NOMO-1 treated with DMSO at 0.1 percent for 48 hours (cell line): ENCODE data around the gene AGBL1.
"Not testable (repeated sequence)": the region's sequence is repeated elsewhere in the genome, so short reads cannot be mapped to it uniquely, and the experiment has no call there.

Experiments used
- DNase-seq: peaks from one replicate; lab custom pipeline; 2025; ENCODE audit not compliant: unreplicated experiment; lab: John Stamatoyannopoulos, UW

AGBL1 gene

GRCh38 chr15:86493884-86494283 lies 414.2 kb downstream of the AGBL1 start:
- DNase-seq: no peak

- DNase-seq: no peak
Measured at GRCh38 chr15:86494475-86494874, 414.8 kb downstream of the AGBL1 start.

- no peak for DNase-seq
Measured at GRCh38 chr15:86502301-86502700, 422.6 kb downstream of the AGBL1 start.

GRCh38 chr15:86505951-86506350 lies 426.3 kb downstream of the AGBL1 start:
- no peak for DNase-seq

GRCh38 chr15:86506401-86506800 lies 426.7 kb downstream of the AGBL1 start:
- no peak for DNase-seq

- DNase-seq: no peak
Measured at GRCh38 chr15:86515625-86516024, 436.0 kb downstream of the AGBL1 start.

GRCh38 chr15:86522721-86523120 lies 443.1 kb downstream of the AGBL1 start:
- DNase-seq: no peak

GRCh38 chr15:86526938-86527690 lies 447.4 kb downstream of the AGBL1 start:
- DNase-seq: no peak

GRCh38 chr15:86528094-86528493 lies 448.4 kb downstream of the AGBL1 start:
- not testable (repeated sequence) for DNase-seq

- no peak for DNase-seq
Measured at GRCh38 chr15:86538141-86538540, 458.5 kb downstream of the AGBL1 start.

- DNase-seq: no peak
Measured at GRCh38 chr15:86540840-86541467, 461.3 kb downstream of the AGBL1 start.

- no peak for DNase-seq
Measured at GRCh38 chr15:86541540-86541939, 461.9 kb downstream of the AGBL1 start.

GRCh38 chr15:86550075-86550474 lies 470.4 kb downstream of the AGBL1 start:
- DNase-seq: no peak

GRCh38 chr15:86553108-86553507 lies 473.4 kb downstream of the AGBL1 start:
- no peak for DNase-seq

- no peak for DNase-seq
Measured at GRCh38 chr15:86555098-86555497, 475.4 kb downstream of the AGBL1 start.

- no peak for DNase-seq
Measured at GRCh38 chr15:86555939-86556338, 476.3 kb downstream of the AGBL1 start.

- no peak for DNase-seq
Measured at GRCh38 chr15:86556396-86557017, 476.8 kb downstream of the AGBL1 start.

- DNase-seq: no peak
Measured at GRCh38 chr15:86557018-86557550, 477.4 kb downstream of the AGBL1 start.

GRCh38 chr15:86558252-86558651 lies 478.6 kb downstream of the AGBL1 start:
- no peak for DNase-seq

- no peak for DNase-seq
Measured at GRCh38 chr15:86558686-86559085, 479.0 kb downstream of the AGBL1 start.

- DNase-seq: no peak
Measured at GRCh38 chr15:86568378-86568777, 488.7 kb downstream of the AGBL1 start.

- DNase-seq: no peak
Measured at GRCh38 chr15:86570738-86571137, 491.1 kb downstream of the AGBL1 start.
